HG03039 (cell line): ENCODE results near the gene SH2D1A.
"Not testable (repeated sequence)": the region's sequence is repeated elsewhere in the genome, so short reads cannot be mapped to it uniquely, and the experiment has no call there.

Experiments used
- ATAC-seq: cut with Tn5 transposase; IDR thresholded peaks from one replicate; pipeline ENCODE4 v1.9.1; 2021; ENCODE audit warnings: mild to moderate bottlenecking, moderate library complexity; ENCODE audit not compliant: unreplicated experiment

The SH2D1A gene

GRCh38 chrX:124348885-124349453, 2.6 kb downstream of the SH2D1A start:
- no peak for ATAC-seq

- no peak for ATAC-seq
Observed at GRCh38 chrX:124354648-124355047, 8.3 kb downstream of the SH2D1A start.

GRCh38 chrX:124358800-124359383, 12.5 kb downstream of the SH2D1A start:
- no peak for ATAC-seq

GRCh38 chrX:124362072-124362471, 15.7 kb downstream of the SH2D1A start:
- ATAC-seq: no peak

GRCh38 chrX:124362761-124363160, 16.4 kb downstream of the SH2D1A start:
- no peak for ATAC-seq

- no peak for ATAC-seq
Observed at GRCh38 chrX:124369722-124370121, 23.4 kb downstream of the SH2D1A start.

- no peak for ATAC-seq
Observed at GRCh38 chrX:124373348-124373747, 27.0 kb downstream of the SH2D1A start.

- ATAC-seq: no peak
Observed at GRCh38 chrX:124378643-124379042, 32.3 kb downstream of the SH2D1A start.

- no peak for ATAC-seq
Observed at GRCh38 chrX:124383354-124383753, 37.0 kb downstream of the SH2D1A start.

- ATAC-seq: no peak
Observed at GRCh38 chrX:124386401-124386800, 40.0 kb downstream of the SH2D1A start.

GRCh38 chrX:124388562-124388961, 42.2 kb downstream of the SH2D1A start:
- no peak for ATAC-seq

GRCh38 chrX:124392794-124393193, 46.4 kb downstream of the SH2D1A start:
- no peak for ATAC-seq

- ATAC-seq: no peak
Observed at GRCh38 chrX:124393238-124393637, 46.9 kb downstream of the SH2D1A start.

GRCh38 chrX:124393659-124394058, 47.3 kb downstream of the SH2D1A start:
- no peak for ATAC-seq

- no peak for ATAC-seq
Observed at GRCh38 chrX:124395145-124395880, 49.0 kb downstream of the SH2D1A start.

- no peak for ATAC-seq
Observed at GRCh38 chrX:124401696-124402095, 55.3 kb downstream of the SH2D1A start.

GRCh38 chrX:124405868-124406267, 59.5 kb downstream of the SH2D1A start:
- ATAC-seq: no peak

GRCh38 chrX:124406294-124407014, 60.1 kb downstream of the SH2D1A start:
- no peak for ATAC-seq

- ATAC-seq: no peak
Observed at GRCh38 chrX:124407226-124407625, 60.9 kb downstream of the SH2D1A start.

GRCh38 chrX:124408380-124408779, 62.0 kb downstream of the SH2D1A start:
- not testable (repeated sequence) for ATAC-seq

GRCh38 chrX:124413244-124413643, 66.9 kb downstream of the SH2D1A start:
- ATAC-seq: no peak

- ATAC-seq: no peak
Observed at GRCh38 chrX:124414281-124414680, 67.9 kb downstream of the SH2D1A start.
